ENCODE results near the gene PDIA6. TPM values are rescaled to one million over a fixed set of nuclear protein-coding genes. Genes with fewer than 3 reads are reported as not detected.

Gene PDIA6
- total RNA-seq, 1 donor from 2014 or later, result 85.8 TPM

DNA sequence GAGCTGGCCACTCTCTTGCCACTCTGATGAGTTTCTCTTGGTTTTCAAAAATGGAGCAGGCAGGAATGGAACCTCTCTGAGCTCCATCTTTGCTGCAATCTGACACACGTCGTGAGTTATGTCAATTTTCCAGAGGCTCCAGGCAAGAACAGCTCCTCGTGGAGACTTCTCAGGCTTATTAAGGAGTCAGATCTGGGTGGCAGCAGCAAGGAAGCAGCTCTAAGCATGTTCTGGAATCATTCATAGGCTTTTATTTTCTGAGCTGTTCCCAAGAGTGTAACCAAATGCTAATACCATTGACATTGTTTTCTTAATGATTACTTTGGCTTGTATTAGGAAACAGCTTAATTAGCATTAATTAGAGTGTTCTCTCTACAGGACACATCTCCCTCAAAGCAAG is 26.1 kb upstream of the PDIA6 start:
- TF ChIP-seq, protein P1, sequence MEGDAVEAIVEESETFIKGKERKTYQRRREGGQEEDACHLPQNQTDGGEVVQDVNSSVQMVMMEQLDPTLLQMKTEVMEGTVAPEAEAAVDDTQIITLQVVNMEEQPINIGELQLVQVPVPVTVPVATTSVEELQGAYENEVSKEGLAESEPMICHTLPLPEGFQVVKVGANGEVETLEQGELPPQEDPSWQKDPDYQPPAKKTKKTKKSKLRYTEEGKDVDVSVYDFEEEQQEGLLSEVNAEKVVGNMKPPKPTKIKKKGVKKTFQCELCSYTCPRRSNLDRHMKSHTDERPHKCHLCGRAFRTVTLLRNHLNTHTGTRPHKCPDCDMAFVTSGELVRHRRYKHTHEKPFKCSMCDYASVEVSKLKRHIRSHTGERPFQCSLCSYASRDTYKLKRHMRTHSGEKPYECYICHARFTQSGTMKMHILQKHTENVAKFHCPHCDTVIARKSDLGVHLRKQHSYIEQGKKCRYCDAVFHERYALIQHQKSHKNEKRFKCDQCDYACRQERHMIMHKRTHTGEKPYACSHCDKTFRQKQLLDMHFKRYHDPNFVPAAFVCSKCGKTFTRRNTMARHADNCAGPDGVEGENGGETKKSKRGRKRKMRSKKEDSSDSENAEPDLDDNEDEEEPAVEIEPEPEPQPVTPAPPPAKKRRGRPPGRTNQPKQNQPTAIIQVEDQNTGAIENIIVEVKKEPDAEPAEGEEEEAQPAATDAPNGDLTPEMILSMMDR (IDR thresholded peaks at IDR 0.05; ENCODE audit: partially characterized antibody, unreplicated experiment), result no peak
- DNase-seq, result no peak
- Mint-ChIP-seq H3K27me3 (ENCODE audit: unreplicated experiment) (peaks cover 5% of the 10 kb centered on the region), H3K4me1 (ENCODE audit: low read depth, unreplicated experiment) (peaks cover 4% of the 10 kb centered on the region), H3K36me3 (ENCODE audit: unreplicated experiment) (peaks cover 14% of the 10 kb centered on the region), H3K4me3 (ENCODE audit: unreplicated experiment) (no peak overlapping the region), H3K9me3 (ENCODE audit: unreplicated experiment) (peaks cover 15% of the 10 kb centered on the region), H3K27ac (ENCODE audit: unreplicated experiment) (no peak overlapping the region)

DNA sequence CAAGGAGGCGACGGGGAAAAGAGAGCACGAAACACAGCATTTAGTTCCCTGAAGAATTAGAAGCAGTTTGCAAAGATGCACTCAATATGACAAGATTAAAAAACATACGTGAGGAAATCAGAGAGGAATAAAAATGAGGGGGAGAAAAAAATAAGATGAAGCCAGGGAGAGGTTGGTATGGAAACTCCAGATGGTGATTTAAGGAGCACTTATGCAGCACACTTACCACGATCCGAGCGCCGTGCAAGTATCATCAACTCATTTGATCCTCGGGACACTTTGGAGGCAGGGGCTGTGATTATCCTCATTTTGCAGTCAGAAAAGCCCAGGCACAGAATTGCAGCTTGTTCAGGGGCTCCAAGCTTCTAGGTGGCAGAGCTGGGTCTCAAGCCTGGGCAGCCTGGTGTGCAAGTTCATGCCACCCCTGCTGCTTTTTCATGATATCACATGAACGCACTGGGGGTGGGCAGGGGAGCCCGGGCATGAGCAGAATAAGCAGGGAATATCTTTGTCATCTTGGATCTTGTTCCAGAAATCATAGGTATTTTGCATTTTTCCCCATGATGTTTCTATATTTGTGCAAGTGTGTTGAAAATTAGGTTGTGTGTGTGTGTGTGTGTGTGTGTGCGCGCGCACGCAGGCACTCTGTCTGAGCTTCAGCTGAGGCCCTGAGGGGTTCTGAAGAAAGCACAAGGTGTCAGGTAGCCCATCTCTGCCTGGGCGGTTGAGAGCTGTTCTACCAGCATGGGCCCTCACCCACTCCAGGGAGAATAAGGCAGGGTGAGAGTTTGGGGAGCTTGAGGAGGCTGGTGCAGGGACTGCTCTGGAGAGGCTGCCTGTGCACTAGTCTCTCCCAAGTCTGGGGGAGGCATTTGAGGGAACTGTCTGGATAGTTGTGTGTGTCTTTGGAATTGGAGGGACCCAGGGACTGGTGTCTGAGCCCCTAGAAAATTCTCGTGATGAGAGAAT is 25.0 kb upstream of the PDIA6 start:
- peaks cover 5% of the 10 kb centered on the region for H3K27me3 Mint-ChIP-seq (ENCODE audit: unreplicated experiment)
- peaks cover 4% of the 10 kb centered on the region for H3K4me1 Mint-ChIP-seq (ENCODE audit: low read depth, unreplicated experiment)
- DNase-seq, result no peak
- no peak overlapping the region for H3K27ac Mint-ChIP-seq (ENCODE audit: unreplicated experiment)
- H3K36me3 Mint-ChIP-seq (ENCODE audit: unreplicated experiment), result peaks cover 14% of the 10 kb centered on the region
- H3K9me3 Mint-ChIP-seq (ENCODE audit: unreplicated experiment), result peaks cover 15% of the 10 kb centered on the region
- TF ChIP-seq, protein P1 (IDR thresholded peaks at IDR 0.05; ENCODE audit: partially characterized antibody, unreplicated experiment), result no peak
- H3K4me3 Mint-ChIP-seq (ENCODE audit: unreplicated experiment), result no peak overlapping the region

DNA sequence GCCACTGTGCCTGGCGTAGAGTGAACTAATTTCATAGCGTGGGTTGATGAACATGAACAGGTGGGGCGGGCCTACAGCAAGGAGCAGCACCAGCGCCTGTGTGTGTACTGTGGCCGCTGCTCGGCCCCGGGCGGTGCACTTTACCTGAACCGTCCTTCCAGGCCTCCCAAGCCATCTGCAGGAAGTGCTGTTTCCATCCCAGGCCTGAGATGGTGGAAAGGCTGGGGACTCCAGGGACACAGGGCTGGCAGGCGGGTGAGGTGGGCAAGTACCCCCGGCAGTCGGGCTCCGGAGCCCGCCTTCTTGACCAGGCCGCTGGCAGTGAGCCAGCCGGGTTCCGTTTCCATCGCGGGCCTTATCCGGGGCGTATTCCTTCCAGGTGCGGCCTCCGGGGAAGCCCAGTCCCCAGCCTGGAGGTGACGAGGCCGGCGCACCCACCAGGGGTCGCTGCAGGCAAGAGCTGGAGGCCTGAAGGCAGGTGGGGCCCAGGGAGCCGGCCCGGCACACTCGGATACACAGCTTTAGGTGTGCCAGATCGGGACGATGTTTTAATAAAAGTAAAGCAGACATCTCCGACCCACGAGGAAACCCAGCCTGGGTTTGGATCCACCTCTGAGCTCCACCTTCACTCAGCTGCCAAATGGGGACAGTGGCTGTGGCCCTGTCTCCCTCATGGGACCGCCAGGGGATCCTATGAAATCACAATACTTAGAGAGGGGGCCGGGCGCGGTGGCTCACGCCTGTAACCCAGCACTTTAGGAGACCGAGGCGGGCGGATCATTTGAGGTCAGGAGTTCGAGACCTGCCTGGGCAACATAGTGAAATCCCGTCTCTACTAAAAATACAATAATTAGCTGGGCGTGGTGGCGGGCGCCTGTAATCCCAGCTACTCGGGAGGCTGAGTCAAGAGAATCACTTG is 22.7 kb upstream of the PDIA6 start:
- TF ChIP-seq, protein P1 (IDR thresholded peaks at IDR 0.05; ENCODE audit: partially characterized antibody, unreplicated experiment), result peak; percentile 96
- Mint-ChIP-seq H3K9me3 (ENCODE audit: unreplicated experiment) (peaks cover 6% of the 10 kb centered on the region), H3K4me1 (ENCODE audit: low read depth, unreplicated experiment) (peaks cover 6% of the 10 kb centered on the region), H3K4me3 (ENCODE audit: unreplicated experiment) (no peak overlapping the region), H3K36me3 (ENCODE audit: unreplicated experiment) (peaks cover 4% of the 10 kb centered on the region), H3K27ac (ENCODE audit: unreplicated experiment) (no peak overlapping the region), H3K27me3 (ENCODE audit: unreplicated experiment) (peaks cover 8% of the 10 kb centered on the region)
- DNase-seq, result peak; percentile 91

DNA sequence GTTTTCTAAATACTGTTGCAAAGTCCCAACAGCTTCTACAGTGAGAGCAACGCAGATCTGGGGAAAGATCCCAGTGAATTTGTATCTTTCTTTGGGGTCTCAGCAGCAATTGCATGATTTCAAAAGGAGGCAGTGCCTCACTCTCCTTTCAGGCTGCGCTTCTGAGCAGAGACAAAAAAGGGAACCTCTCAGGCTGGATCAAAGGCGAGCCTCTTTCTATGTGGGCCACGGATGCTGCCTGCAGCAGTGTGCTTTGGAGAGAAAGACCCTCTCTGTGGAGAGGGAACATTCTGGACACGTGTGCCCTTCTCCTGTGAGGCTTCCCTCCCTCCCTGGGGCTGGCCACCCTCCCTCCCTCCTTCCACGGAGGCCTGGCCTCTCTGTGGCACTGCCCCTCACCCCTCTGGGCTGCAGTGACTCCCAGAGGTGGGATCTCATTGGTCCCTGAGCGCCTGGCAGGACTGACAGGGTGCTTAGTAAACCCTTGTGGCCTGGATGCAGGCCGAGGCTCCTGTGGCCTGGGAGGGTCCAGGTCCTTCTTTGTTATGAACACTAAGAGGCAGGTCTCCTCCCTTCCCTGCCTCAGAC is 21.6 kb upstream of the PDIA6 start:
- no peaks in the 10 kb centered on the region for H3K36me3 Mint-ChIP-seq (ENCODE audit: unreplicated experiment)

More for the DNA sequence above, 21.6 kb upstream of the PDIA6 start:
- peaks cover 6% of the 10 kb centered on the region for H3K4me1 Mint-ChIP-seq (ENCODE audit: low read depth, unreplicated experiment)
- peaks cover 3% of the 10 kb centered on the region for H3K27me3 Mint-ChIP-seq (ENCODE audit: unreplicated experiment)
- no peak overlapping the region for H3K27ac Mint-ChIP-seq (ENCODE audit: unreplicated experiment)
- no peak overlapping the region for H3K4me3 Mint-ChIP-seq (ENCODE audit: unreplicated experiment)
- DNase-seq, result no peak
- TF ChIP-seq, protein P1 (IDR thresholded peaks at IDR 0.05; ENCODE audit: partially characterized antibody, unreplicated experiment), result no peak
- peaks cover 2% of the 10 kb centered on the region for H3K9me3 Mint-ChIP-seq (ENCODE audit: unreplicated experiment)
